CD4-positive, alpha-beta T cell treated with Interleukin-4 for 1 hour (primary cell): ENCODE measurements around the gene YBX2.
"Not testable (repeated sequence)": the region's sequence is repeated elsewhere in the genome, so short reads cannot be mapped to it uniquely, and the experiment has no call there.

ENCODE experiments used
- DNase-seq, 2 donors: peaks; one replicate each; pipeline ENCODE4 v3.0.0-alpha.2; 2020 to 2022

YBX2 gene

GRCh38 chr17:7294614-7295153 is at the start of gene YBX2:
Gene YBX2 (minus strand): TSS chr17:7294639. CDS start chr17:7294500, 139 bp downstream.
- DNase-seq = peak; percentile 85

GRCh38 chr17:7343250-7343649 is 48.8 kb upstream of the YBX2 start:
- no peak for DNase-seq

- no peak for DNase-seq
These were observed 47.4 kb upstream of the YBX2 start for GRCh38 chr17:7341842-7342241.

GRCh38 chr17:7340179-7340578 is 45.7 kb upstream of the YBX2 start:
- no peak for DNase-seq

- not testable (repeated sequence) for DNase-seq
These were observed 43.2 kb upstream of the YBX2 start for GRCh38 chr17:7337600-7337999.

GRCh38 chr17:7336240-7337175 is 42.1 kb upstream of the YBX2 start, which contains the start of gene ACAP1:
Gene ACAP1 (plus strand): TSS chr17:7336529. CDS start chr17:7336735, 206 bp downstream.
- peak; percentile 84 to 87 for DNase-seq

- not testable (repeated sequence) for DNase-seq
These were observed 41.3 kb upstream of the YBX2 start for GRCh38 chr17:7335765-7336164.

GRCh38 chr17:7334938-7335538 is 40.6 kb upstream of the YBX2 start:
- DNase-seq = no peak

GRCh38 chr17:7332600-7333069 is 38.2 kb upstream of the YBX2 start:
- DNase-seq = peak; percentile 50 to 74

- DNase-seq = no peak
These were observed 37.7 kb upstream of the YBX2 start for GRCh38 chr17:7332111-7332510.

GRCh38 chr17:7330638-7331015 is 36.2 kb upstream of the YBX2 start:
- DNase-seq = no peak

GRCh38 chr17:7329997-7330637 is 35.7 kb upstream of the YBX2 start:
- DNase-seq = peak; percentile 83 to 86

- peak; percentile 98 for DNase-seq
These were observed 35.0 kb upstream of the YBX2 start for GRCh38 chr17:7329374-7329996.

- DNase-seq = peak in 1 of 2 donors; percentile 40
These were observed 34.5 kb upstream of the YBX2 start, which contains the start of gene NEURL4 for GRCh38 chr17:7328840-7329373. Gene NEURL4 (minus strand): TSS chr17:7329335. CDS start chr17:7329312, 23 bp downstream.

GRCh38 chr17:7328009-7328408 is 33.6 kb upstream of the YBX2 start:
- no peak for DNase-seq

- DNase-seq = no peak
These were observed 33.1 kb upstream of the YBX2 start for GRCh38 chr17:7327501-7327900.

GRCh38 chr17:7327056-7327455 is 32.6 kb upstream of the YBX2 start:
- DNase-seq = no peak

- DNase-seq = no peak
These were observed 31.7 kb upstream of the YBX2 start for GRCh38 chr17:7326186-7326585.

- no peak for DNase-seq
These were observed 30.6 kb upstream of the YBX2 start for GRCh38 chr17:7325031-7325528.

- no peak for DNase-seq
These were observed 30.0 kb upstream of the YBX2 start for GRCh38 chr17:7324438-7324779.

- DNase-seq = peak; percentile 57 to 70
These were observed 29.4 kb upstream of the YBX2 start for GRCh38 chr17:7323731-7324437.
